GM10266 (cell line): Measurements from ENCODE around the gene ZC3H18.

Experiments used
- DNase-seq: peaks from one replicate; pipeline ENCODE4 v3.0.0; 2012; ENCODE audit errors: extremely low spot score
- TF ChIP-seq, protein P1 (sequence below): IDR thresholded peaks from 2 replicates; pipeline ENCODE4 v1.5.1; 2012; ENCODE audit warnings: mild to moderate bottlenecking, low read depth; ENCODE audit not compliant: control insufficient read depth, insufficient read depth; ENCODE audit errors: missing control alignments

The ZC3H18 gene

GRCh38 chr16:88593061-88593460 is 22.9 kb downstream of the ZC3H18 start:
- TF ChIP-seq, protein P1, sequence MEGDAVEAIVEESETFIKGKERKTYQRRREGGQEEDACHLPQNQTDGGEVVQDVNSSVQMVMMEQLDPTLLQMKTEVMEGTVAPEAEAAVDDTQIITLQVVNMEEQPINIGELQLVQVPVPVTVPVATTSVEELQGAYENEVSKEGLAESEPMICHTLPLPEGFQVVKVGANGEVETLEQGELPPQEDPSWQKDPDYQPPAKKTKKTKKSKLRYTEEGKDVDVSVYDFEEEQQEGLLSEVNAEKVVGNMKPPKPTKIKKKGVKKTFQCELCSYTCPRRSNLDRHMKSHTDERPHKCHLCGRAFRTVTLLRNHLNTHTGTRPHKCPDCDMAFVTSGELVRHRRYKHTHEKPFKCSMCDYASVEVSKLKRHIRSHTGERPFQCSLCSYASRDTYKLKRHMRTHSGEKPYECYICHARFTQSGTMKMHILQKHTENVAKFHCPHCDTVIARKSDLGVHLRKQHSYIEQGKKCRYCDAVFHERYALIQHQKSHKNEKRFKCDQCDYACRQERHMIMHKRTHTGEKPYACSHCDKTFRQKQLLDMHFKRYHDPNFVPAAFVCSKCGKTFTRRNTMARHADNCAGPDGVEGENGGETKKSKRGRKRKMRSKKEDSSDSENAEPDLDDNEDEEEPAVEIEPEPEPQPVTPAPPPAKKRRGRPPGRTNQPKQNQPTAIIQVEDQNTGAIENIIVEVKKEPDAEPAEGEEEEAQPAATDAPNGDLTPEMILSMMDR: no peak
- DNase-seq: no peak

GRCh38 chr16:88593489-88593888 is 23.3 kb downstream of the ZC3H18 start:
- TF ChIP-seq, protein P1: no peak
- no peak for DNase-seq

DNA sequence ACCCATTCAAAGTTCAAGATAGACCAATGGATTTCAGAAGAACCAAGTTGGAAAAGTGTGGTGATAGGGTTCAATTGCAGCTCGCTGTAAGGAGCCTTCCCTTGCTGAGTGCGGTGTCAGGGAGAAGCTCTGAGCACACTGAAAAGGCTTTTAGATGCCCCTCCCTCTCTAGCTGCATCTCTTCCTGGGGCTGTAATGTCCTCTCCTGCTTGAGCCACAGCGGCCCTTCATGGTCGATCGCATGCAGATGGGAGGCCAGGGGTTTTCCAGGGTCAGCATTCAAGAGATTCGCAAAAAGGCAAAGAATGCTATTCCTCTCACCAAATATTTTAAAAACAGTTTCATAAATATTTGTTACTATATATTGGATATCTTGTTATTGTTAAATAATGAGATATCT is 23.7 kb downstream of the ZC3H18 start:
- DNase-seq: no peak
- TF ChIP-seq, protein P1: no peak

- TF ChIP-seq, protein P1: no peak
- DNase-seq: no peak
These were observed 24.9 kb downstream of the ZC3H18 start for GRCh38 chr16:88595101-88595500.

- TF ChIP-seq, protein P1: no peak
- DNase-seq: no peak
These were observed 25.7 kb downstream of the ZC3H18 start for GRCh38 chr16:88595921-88596320.

GRCh38 chr16:88596483-88596882 is 26.3 kb downstream of the ZC3H18 start:
- TF ChIP-seq, protein P1: no peak
- no peak for DNase-seq

- no peak for DNase-seq
- TF ChIP-seq, protein P1: no peak
These were observed 27.8 kb downstream of the ZC3H18 start for GRCh38 chr16:88597856-88598491.
